ACHN (cell line): ENCODE data around the gene DAB1.

ENCODE experiments used
- DNase-seq: peaks from one replicate; pipeline ENCODE4 v3.0.0-alpha.2; 2015
- in situ Hi-C: cut with HindIII; loops from 2 replicates; pipeline ENCODE4 v1.10.0; 2017; ENCODE audit warnings: low sequenced_read_pairs, low pct_ligation_motif_present, low pct_unique_long_range_greater_than_20kb

DAB1 gene

GRCh38 chr1:57163789-57164188, 260.1 kb downstream of the DAB1 start:
- no peak for DNase-seq
- in situ Hi-C loops, result no loop called here

- no peak for DNase-seq
- in situ Hi-C loops, result no loop called here
Observed at GRCh38 chr1:57163325-57163724, 260.5 kb downstream of the DAB1 start.

GRCh38 chr1:57162607-57163261, 261.1 kb downstream of the DAB1 start:
- no peak for DNase-seq
- in situ Hi-C loops, result no loop called here

- DNase-seq, result no peak
- in situ Hi-C loops, result no loop called here
Observed at GRCh38 chr1:57160594-57160993, 263.3 kb downstream of the DAB1 start.

- in situ Hi-C loops, result no loop called here
- no peak for DNase-seq
Observed at GRCh38 chr1:57158604-57158998, 265.3 kb downstream of the DAB1 start.

GRCh38 chr1:57157818-57158603, 265.8 kb downstream of the DAB1 start:
- in situ Hi-C loops, result no loop called here
- DNase-seq, result no peak

GRCh38 chr1:57156907-57157306, 267.0 kb downstream of the DAB1 start:
- in situ Hi-C loops, result no loop called here
- no peak for DNase-seq

GRCh38 chr1:57146100-57146499, 277.8 kb downstream of the DAB1 start:
- in situ Hi-C loops, result no loop called here

GRCh38 chr1:57142999-57143398, 280.9 kb downstream of the DAB1 start:
- no peak for DNase-seq
- in situ Hi-C loops, result no loop called here

More at GRCh38 chr1:57146100-57146499, 277.8 kb downstream of the DAB1 start:
- no peak for DNase-seq

- DNase-seq, result no peak
- in situ Hi-C loops, result no loop called here
Observed at GRCh38 chr1:57142169-57142568, 281.7 kb downstream of the DAB1 start.

GRCh38 chr1:57138432-57139078, 285.3 kb downstream of the DAB1 start:
- in situ Hi-C loops, result no loop called here
- DNase-seq, result no peak

GRCh38 chr1:57137980-57138379, 285.9 kb downstream of the DAB1 start:
- DNase-seq, result no peak
- in situ Hi-C loops, result no loop called here

- no peak for DNase-seq
- in situ Hi-C loops, result no loop called here
Observed at GRCh38 chr1:57134803-57135202, 289.1 kb downstream of the DAB1 start.

- in situ Hi-C loops, result no loop called here
- no peak for DNase-seq
Observed at GRCh38 chr1:57133686-57134085, 290.2 kb downstream of the DAB1 start.

- no peak for DNase-seq
- in situ Hi-C loops, result no loop called here
Observed at GRCh38 chr1:57132993-57133622, 290.8 kb downstream of the DAB1 start.

GRCh38 chr1:57131701-57132394, 292.0 kb downstream of the DAB1 start:
- in situ Hi-C loops, result no loop called here
- no peak for DNase-seq

- in situ Hi-C loops, result no loop called here
Observed at GRCh38 chr1:57131257-57131656, 292.6 kb downstream of the DAB1 start.

GRCh38 chr1:57129865-57130264, 294.0 kb downstream of the DAB1 start:
- in situ Hi-C loops, result no loop called here
- DNase-seq, result no peak

More at GRCh38 chr1:57131257-57131656, 292.6 kb downstream of the DAB1 start:
- no peak for DNase-seq

- DNase-seq, result no peak
- in situ Hi-C loops, result no loop called here
Observed at GRCh38 chr1:57127976-57128375, 295.9 kb downstream of the DAB1 start.
